Activated naive CD8-positive, alpha-beta T cell treated with anti-CD3 and anti-CD28 coated beads for 36 hours (primary cell): ENCODE results near the gene STXBP2. TPM values are rescaled to one million over a fixed set of nuclear protein-coding genes. Genes with fewer than 3 reads are reported as not detected.

Experiments used
- DNase-seq: peaks from one replicate; pipeline ENCODE4 v3.0.0; 2021
- H3K27ac Mint-ChIP-seq: one replicate; pipeline ENCODE4 v1.8.0; 2022; ENCODE audit warnings: mild to moderate bottlenecking, moderate library complexity, mixed read lengths
- H3K27me3 Mint-ChIP-seq: one replicate; pipeline ENCODE4 v1.8.0; 2022; ENCODE audit warnings: mild to moderate bottlenecking, mixed read lengths
- H3K36me3 Mint-ChIP-seq: one replicate; pipeline ENCODE4 v1.8.0; 2021; ENCODE audit warnings: mild to moderate bottlenecking, mixed read lengths
- H3K4me1 Mint-ChIP-seq: one replicate; pipeline ENCODE4 v1.8.0; 2021; ENCODE audit warnings: mixed read lengths
- H3K4me3 Mint-ChIP-seq: one replicate; pipeline ENCODE4 v1.8.0; 2022; ENCODE audit warnings: mild to moderate bottlenecking, moderate library complexity, mixed read lengths
- H3K9me3 Mint-ChIP-seq: one replicate; pipeline ENCODE4 v1.8.0; 2022; ENCODE audit warnings: mixed read lengths
- total RNA-seq, 2 experiments: library from RNA; stranded (reverse); gene quantifications; one replicate each; pipeline ENCODE4 v1.2.3, GENCODE V29; 2021

The STXBP2 gene
- total RNA-seq, 2 experiments from 2014 or later = 73.3 to 73.5 TPM

DNA sequence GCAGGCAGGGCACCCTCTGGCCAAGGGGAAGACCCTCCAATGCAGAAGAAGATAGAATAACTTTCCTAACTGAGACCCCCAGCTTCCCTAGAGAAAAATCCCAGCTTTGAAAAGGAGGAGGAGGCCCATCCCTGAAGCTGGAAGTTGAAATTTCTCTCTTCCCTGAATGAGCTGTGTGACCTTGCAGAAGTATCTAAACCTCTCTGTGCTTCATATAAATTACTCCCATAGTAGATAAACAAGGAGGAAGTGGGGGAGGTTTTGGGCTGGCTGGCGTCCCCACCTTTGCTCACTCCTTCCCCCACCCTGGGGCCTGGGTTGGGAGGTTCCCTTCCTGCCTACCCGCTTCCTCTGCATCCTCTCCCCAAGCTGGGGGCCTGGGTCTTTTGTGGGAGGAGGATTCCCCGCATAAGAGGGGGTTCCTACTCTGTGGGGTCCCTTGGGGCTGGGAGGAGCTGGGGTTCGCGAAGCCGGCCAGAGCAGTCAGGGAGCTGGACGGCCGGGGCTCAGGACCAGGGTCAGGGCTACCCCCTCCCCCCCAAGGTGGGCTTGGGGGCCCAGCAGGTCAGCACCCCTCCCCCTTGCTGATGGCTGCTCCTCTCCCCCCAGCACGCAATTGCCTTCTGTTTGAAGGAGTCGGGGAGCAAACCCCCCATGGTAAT lies 29.6 kb upstream of the STXBP2 start:
- Mint-ChIP-seq H3K27me3 (peaks cover 10% of the 10 kb centered on the region), H3K27ac (no peak overlapping the region), H3K4me3 (no peak overlapping the region), H3K4me1 (no peaks in the 10 kb centered on the region), H3K9me3 (no peaks in the 10 kb centered on the region), H3K36me3 (no peaks in the 10 kb centered on the region)
- DNase-seq = no peak

DNA sequence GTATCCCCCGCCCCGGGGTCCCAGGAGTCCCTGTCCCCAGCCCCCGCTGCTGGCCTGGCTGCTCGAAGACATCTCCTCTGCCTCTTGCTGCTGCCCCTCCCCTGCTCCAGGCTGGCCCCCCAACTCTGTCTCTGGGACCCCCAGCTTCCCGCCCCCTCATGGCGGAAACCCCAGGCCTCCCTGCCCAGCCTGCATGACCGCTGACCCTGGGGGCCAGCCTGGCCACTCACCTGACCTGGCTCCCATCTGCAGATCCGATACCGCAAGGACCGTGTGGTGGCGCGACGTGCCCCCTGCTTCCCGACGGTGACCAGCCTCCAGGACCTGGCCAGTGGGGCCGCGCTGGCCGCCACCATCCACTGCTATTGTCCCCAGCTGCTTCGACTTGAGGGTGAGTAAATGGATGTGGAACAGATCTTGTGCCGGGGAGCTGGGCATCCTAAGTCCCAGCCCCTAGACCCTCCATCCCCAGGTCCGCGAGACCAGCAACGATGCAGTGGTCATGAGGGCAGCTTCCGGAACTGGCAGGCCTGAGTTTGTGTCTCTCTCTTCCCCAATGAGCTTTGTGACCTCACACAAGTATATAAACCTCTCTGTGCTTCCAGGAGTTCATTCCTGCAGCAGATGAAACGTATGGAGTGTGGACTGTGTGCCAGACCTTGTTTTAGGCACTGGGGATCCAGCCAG lies 28.9 kb upstream of the STXBP2 start:
- H3K36me3 Mint-ChIP-seq = no peaks in the 10 kb centered on the region
- peaks cover 7% of the 10 kb centered on the region for H3K27me3 Mint-ChIP-seq
- H3K4me3 Mint-ChIP-seq = no peak overlapping the region
- no peak overlapping the region for H3K27ac Mint-ChIP-seq
- no peaks in the 10 kb centered on the region for H3K4me1 Mint-ChIP-seq
- H3K9me3 Mint-ChIP-seq = no peaks in the 10 kb centered on the region
- no peak for DNase-seq

DNA sequence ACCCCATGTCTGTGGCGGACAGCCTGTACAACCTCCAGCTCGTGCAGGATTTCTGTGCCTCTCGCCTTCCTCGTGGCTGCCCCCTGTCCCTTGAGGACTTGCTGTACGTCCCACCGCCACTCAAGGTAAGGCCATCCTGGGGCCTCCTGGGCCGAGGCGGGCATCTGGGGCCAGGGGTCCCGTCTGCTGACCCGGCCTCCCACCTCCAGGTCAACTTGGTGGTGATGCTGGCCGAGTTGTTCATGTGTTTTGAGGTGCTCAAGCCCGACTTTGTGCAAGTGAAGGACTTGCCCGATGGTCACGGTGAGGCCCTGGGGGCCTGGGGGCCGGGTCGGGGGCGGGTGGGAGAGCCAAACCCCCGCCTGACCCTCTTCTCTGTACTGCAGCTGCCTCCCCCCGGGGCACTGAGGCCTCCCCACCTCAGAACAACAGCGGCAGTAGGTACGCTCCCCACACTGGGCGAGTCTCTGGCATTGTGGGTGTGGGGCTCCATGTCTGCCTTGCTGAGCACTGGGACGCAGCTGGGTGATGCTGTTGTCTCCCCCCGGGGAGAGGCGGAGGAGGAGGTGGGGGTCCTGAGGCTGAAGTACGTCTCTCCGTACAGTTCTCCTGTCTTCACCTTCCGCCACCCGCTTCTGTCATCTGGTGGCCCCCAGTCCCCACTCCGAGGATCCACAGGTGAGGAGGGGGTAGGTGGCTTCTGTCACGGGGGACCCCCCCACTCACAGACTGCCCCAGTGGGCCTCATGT lies 26.2 kb upstream of the STXBP2 start:
- Mint-ChIP-seq H3K4me3 (no peak overlapping the region), H3K27ac (no peak overlapping the region), H3K27me3 (peaks cover 3% of the 10 kb centered on the region)

DNA sequence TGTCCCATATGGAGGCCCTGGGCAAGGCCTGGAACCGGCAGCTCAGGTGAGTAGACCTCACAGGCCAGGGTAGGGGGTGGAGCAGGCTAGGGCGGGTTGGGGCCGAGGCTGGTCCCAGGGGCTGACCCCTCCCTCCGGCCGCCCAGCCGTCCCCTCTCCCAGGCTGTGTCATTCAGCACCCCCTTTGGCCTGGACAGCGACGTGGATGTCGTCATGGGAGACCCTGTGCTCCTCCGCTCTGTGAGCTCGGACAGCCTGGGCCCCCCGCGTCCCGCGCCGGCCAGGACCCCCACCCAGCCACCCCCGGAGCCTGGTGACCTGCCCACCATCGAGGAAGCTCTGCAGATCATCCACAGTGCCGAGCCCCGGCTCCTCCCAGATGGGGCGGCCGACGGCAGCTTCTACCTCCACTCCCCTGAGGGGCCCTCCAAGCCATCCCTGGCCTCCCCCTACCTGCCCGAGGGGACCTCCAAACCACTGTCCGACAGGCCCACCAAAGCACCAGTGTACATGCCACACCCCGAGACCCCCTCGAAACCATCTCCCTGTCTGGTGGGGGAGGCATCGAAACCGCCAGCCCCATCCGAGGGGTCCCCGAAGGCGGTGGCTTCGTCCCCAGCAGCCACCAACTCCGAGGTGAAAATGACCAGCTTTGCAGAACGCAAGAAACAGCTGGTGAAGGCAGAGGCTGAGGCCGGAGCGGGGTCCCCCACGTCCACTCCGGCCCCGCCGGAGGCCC lies 25.2 kb upstream of the STXBP2 start:
- Mint-ChIP-seq H3K27ac (no peak overlapping the region), H3K4me3 (no peak overlapping the region), H3K36me3 (no peaks in the 10 kb centered on the region), H3K9me3 (no peaks in the 10 kb centered on the region), H3K27me3 (peaks cover under 1% of the 10 kb centered on the region), H3K4me1 (no peaks in the 10 kb centered on the region)
- DNase-seq = no peak

More for the DNA sequence above, 26.2 kb upstream of the STXBP2 start:
- H3K4me1 Mint-ChIP-seq = no peaks in the 10 kb centered on the region
- no peak for DNase-seq
- no peaks in the 10 kb centered on the region for H3K36me3 Mint-ChIP-seq
- H3K9me3 Mint-ChIP-seq = no peaks in the 10 kb centered on the region

DNA sequence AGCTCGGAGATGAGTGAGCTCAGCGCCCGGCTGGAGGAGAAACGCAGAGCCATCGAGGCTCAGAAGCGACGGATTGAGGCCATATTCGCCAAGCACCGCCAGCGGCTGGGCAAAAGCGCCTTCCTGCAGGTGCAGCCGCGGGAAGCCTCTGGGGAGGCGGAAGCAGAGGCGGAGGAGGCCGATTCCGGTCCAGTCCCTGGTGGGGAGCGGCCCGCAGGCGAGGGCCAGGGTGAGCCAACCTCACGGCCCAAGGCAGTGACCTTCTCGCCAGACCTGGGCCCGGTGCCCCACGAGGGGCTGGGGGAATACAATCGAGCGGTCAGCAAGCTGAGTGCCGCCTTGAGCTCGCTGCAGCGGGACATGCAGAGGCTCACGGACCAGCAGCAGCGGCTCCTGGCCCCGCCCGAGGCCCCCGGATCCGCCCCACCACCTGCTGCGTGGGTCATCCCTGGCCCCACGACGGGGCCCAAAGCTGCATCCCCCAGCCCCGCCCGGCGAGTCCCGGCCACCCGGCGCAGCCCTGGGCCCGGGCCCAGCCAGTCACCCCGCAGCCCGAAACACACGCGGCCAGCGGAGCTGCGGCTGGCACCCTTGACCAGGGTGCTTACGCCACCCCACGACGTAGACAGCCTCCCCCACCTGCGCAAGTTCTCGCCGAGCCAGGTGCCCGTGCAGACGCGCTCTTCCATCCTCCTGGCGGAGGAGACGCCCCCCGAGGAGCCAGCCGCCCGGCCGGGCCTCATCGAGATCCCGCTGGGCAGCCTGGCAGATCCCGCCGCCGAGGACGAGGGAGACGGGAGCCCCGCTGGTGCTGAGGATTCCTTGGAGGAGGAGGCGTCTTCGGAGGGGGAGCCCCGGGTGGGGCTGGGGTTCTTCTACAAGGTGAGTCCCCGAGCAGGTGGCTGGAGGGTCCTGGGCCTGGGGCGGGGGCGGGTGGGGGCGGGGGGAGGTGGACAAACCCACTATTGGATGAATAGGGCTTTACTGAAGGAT lies 24.3 kb upstream of the STXBP2 start:
- Mint-ChIP-seq H3K27me3 (no peaks in the 10 kb centered on the region), H3K4me3 (no peak overlapping the region), H3K36me3 (peaks cover 4% of the 10 kb centered on the region), H3K9me3 (no peaks in the 10 kb centered on the region), H3K27ac (no peak overlapping the region), H3K4me1 (no peaks in the 10 kb centered on the region)
- no peak for DNase-seq

DNA sequence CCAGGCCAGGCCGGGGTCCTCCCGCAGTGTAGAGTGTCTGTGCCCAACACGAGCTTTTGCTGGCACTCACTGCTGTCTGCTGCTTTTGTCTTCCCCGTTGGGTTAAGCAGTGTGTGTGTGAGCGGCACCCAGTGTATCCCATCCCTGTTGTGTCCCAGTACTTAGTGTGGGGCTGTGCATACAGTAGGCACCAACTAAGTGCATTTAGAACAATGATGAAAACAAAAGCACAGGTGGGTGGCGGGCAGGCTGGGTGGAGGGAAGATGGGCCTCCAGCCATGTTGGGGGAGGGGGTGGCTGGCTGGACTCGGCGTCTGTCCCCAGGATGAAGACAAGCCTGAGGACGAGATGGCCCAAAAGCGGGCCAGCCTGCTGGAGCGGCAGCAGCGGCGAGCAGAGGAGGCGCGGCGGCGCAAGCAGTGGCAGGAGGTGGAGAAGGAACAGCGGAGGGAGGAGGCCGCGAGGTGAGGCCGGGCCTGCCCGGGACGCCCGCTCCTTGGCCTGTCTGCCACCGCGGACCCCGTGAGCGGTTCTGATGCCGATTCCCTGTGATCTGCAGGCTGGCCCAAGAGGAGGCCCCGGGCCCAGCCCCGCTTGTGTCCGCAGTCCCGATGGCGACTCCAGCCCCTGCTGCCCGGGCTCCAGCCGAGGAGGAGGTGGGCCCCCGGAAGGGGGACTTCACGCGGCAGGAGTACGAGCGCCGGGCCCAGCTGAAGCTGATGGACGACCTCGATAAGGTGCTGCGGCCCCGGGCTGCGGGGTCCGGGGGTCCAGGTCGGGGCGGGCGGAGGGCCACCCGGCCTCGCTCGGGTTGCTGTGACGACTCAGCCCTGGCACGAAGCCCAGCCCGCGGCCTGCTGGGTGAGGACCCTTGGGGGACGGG lies 21.8 kb upstream of the STXBP2 start:
- DNase-seq = no peak
- no peaks in the 10 kb centered on the region for H3K27me3 Mint-ChIP-seq
- no peaks in the 10 kb centered on the region for H3K9me3 Mint-ChIP-seq
- no peaks in the 10 kb centered on the region for H3K4me1 Mint-ChIP-seq
- no peak overlapping the region for H3K4me3 Mint-ChIP-seq
- no peak overlapping the region for H3K27ac Mint-ChIP-seq
- peaks cover 11% of the 10 kb centered on the region for H3K36me3 Mint-ChIP-seq

DNA sequence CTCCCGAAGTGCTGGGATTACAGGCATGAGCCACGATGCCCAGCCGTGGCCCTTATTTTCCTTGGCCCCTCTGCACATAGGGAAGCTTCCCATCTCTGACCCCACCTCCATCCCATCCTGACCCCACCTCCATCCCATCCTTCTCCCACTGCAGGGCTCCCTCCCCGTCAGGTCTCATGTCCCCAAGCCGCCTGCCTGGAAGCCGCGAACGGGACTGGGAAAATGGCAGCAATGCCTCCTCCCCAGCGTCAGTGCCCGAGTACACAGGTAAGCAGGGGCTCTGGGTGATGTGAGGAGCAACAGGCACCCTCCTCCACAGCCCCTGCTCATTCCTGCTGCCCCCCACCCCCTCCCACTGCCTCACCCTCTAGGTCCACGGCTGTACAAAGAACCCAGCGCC lies 19.7 kb upstream of the STXBP2 start:
- Mint-ChIP-seq H3K9me3 (no peaks in the 10 kb centered on the region), H3K4me1 (no peaks in the 10 kb centered on the region), H3K4me3 (no peak overlapping the region), H3K27me3 (no peaks in the 10 kb centered on the region), H3K27ac (no peak overlapping the region), H3K36me3 (peaks cover 11% of the 10 kb centered on the region)
- DNase-seq = no peak

DNA sequence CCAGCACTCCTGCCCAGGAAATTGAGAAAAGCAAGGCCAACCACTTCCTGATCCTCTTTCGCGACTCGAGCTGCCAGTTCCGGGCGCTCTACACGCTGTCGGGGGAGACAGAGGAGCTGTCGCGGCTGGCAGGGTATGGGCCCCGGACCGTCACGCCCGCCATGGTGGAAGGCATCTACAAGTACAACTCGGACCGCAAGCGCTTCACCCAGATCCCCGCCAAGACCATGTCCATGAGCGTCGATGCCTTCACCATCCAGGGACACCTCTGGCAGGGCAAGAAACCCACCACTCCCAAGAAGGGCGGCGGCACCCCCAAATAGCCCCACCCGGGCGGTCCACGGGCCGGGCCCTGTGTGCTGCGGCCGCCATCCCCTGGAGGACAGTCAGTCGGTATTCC lies 19.2 kb upstream of the STXBP2 start:
- Mint-ChIP-seq H3K27me3 (no peaks in the 10 kb centered on the region), H3K27ac (no peak overlapping the region), H3K4me1 (no peaks in the 10 kb centered on the region), H3K9me3 (no peaks in the 10 kb centered on the region), H3K36me3 (peaks cover 11% of the 10 kb centered on the region), H3K4me3 (no peak overlapping the region)
- no peak for DNase-seq

DNA sequence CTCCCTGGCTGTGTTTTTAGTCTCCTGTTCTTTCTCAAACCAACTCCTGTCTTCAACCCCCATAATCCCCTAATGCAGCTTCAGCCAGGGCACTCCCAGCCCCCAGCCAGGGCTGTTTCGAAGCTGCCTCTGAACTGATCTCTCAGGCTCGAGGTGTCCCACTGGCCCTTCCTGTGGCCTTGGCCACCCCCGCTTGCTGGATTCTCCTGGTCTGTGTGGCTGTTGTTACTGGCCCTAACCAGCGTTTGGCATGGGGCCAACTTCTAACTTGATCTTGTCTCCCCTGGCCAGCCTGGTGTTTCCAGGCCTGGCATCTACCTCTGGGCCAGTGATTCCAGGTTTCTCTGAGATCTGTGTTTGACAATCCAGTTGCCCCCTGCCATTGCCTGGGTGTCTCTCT lies 18.6 kb upstream of the STXBP2 start:
- DNase-seq = no peak
- Mint-ChIP-seq H3K4me3 (no peak overlapping the region), H3K27ac (no peak overlapping the region), H3K36me3 (peaks cover 14% of the 10 kb centered on the region), H3K27me3 (no peaks in the 10 kb centered on the region), H3K9me3 (no peaks in the 10 kb centered on the region), H3K4me1 (no peaks in the 10 kb centered on the region)

DNA sequence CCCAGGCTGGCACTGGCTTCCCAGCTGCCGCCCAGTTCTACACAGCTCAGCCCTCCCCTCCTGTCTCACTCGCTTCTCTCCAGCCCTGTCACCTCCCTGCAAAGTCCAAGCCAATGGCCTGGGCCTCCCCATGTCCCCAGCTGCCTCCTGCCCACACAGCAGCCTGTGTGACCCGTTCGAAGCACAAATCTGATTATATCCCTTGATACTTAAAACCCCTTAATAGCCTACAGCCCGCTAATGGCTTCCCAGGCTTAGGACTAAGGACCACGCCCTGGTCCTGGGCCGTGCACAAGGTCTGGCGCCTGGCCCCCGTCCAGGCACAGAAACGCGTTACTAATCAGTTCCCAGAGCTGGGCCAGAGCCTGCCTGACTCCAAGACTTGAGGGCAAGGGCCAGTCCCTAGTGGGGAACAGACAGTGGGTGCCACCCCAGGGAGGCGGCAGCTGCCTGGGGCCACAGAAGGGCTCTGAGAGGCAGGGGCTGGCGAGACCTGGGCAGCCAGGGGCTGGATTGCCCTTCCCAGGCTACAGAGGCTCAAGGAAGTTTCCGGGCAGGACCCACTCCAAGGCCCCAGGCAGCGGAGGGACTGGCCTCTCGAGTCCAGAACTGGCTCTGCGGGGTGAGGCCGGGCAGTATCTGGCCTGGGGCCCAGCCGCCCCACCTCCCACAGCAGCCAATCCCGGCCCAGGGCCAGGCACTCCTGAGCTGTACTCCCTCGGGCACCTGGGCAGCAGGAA lies 18.0 kb upstream of the STXBP2 start:
- Mint-ChIP-seq H3K27me3 (no peaks in the 10 kb centered on the region), H3K4me3 (no peak overlapping the region), H3K9me3 (no peaks in the 10 kb centered on the region), H3K4me1 (no peaks in the 10 kb centered on the region), H3K36me3 (peaks cover 14% of the 10 kb centered on the region), H3K27ac (no peak overlapping the region)
- DNase-seq = no peak

DNA sequence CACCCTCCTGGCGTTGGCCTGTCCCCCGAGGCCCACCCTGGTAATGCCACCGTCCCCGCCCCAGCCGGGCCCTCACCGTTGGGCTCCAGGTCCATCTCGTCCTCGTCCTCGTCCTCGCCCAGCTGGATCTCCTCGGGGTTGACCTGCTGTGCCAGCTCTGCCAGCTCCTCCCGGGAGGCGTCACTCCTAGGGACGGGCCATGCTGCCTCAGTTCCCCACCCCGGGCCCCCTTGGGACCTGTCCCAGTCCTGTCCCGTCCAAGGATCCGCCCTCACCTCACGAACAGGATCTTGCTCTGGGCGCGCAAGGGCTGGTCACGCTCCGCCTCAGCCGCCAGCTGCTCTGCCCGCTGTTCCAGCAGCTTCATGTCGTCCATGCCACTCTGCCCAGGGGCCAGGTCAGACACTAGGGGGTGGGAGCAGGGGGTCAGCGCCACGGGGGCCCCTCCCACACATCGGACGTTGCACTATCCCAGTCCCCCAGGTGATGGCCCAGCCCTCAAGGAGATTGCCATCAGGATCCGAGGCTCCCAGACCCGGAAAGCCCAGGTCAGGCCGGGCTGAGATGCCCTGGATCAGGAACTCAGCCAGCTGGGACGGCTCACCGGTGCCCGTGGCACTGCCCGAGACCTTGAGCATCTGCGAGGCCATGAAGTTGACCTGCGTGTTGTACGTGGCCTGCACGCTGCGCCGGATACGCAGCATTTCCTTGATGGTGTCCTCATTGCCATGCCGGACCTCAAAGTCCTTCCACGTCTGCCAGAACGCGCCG lies 17.1 kb upstream of the STXBP2 start:
- Mint-ChIP-seq H3K9me3 (no peaks in the 10 kb centered on the region), H3K4me3 (no peak overlapping the region), H3K36me3 (peaks cover 14% of the 10 kb centered on the region), H3K27ac (no peak overlapping the region), H3K4me1 (no peaks in the 10 kb centered on the region), H3K27me3 (no peaks in the 10 kb centered on the region)
- no peak for DNase-seq
